Caco-2 (cell line): Measurements from ENCODE around the gene FAM184A. TPM values are rescaled to one million over a fixed set of nuclear protein-coding genes. Genes with fewer than 3 reads are reported as not detected.
A peak's percentile ranks its signal among the peaks of the same experiment; 100 is the strongest.
"Not testable (repeated sequence)": the region's sequence is repeated elsewhere in the genome, so short reads cannot be mapped to it uniquely, and the experiment has no call there.

Experiments
- BruUV-seq: library from RNA; stranded (reverse); fragments of 400-500 nt; replicated peaks from 2 replicates; lab custom pipeline; 2021; lab: Mats Ljungman, UMichigan
- CTCF ChIA-PET: fragments of 300-600 bp; sonication (Branson Sonifier 250); formaldehyde crosslinking; loops from one replicate; lab custom pipeline; 2022; ENCODE audit warnings: antibody characterized with exemption; lab: Charles Lee
- POLR2A ChIA-PET: fragments of 300-600 bp; sonication (Branson Sonifier 250); formaldehyde crosslinking; loops from one replicate; lab custom pipeline; 2022; ENCODE audit warnings: antibody characterized with exemption; lab: Charles Lee
- DNase-seq, 2 experiments: peaks; one replicate each; pipeline versions ENCODE4 v3.0.0 to v3.0.0-alpha.2; 2020 to 2022
- H3K27me3 ChIP-seq: replicated peaks from 2 replicates; pipeline ENCODE4 v1.6.0; 2011; ENCODE audit warnings: low read length; ENCODE audit not compliant: control insufficient read depth, insufficient read depth
- H3K36me3 ChIP-seq: 2 replicates; pipeline ENCODE4 v1.5.1; 2011; ENCODE audit warnings: low read length; ENCODE audit not compliant: control insufficient read depth, insufficient read depth
- H3K4me1 ChIP-seq: fragments of 250-450 bp; sonication (Bioruptor Pico); 2 replicates; pipeline ENCODE4 v1.5.1; 2020; ENCODE audit warnings: mild to moderate bottlenecking
- H3K4me3 ChIP-seq: 2 replicates; pipeline ENCODE4 v1.5.1; 2011; ENCODE audit warnings: low read depth, mild to moderate bottlenecking, control low read depth, low read length
- H3K9me3 ChIP-seq: fragments of 250-450 bp; sonication (Bioruptor Pico); 2 replicates; pipeline ENCODE4 v1.5.1; 2020; ENCODE audit warnings: mild to moderate bottlenecking, moderate library complexity
- H3K27ac Mint-ChIP-seq: one replicate; pipeline ENCODE4 v1.8.0; 2022; ENCODE audit warnings: mixed read lengths; ENCODE audit not compliant: unreplicated experiment
- H3K27me3 Mint-ChIP-seq: one replicate; pipeline ENCODE4 v1.8.0; 2022; ENCODE audit warnings: mixed read lengths; ENCODE audit not compliant: insufficient read depth, unreplicated experiment
- H3K36me3 Mint-ChIP-seq: one replicate; pipeline ENCODE4 v1.8.0; 2022; ENCODE audit warnings: mild to moderate bottlenecking, mixed read lengths; ENCODE audit not compliant: insufficient read depth, unreplicated experiment
- H3K4me1 Mint-ChIP-seq: one replicate; pipeline ENCODE4 v1.8.0; 2022; ENCODE audit warnings: low read depth, mixed read lengths; ENCODE audit not compliant: unreplicated experiment
- H3K4me3 Mint-ChIP-seq: one replicate; pipeline ENCODE4 v1.8.0; 2022; ENCODE audit warnings: mild to moderate bottlenecking, moderate library complexity, mixed read lengths; ENCODE audit not compliant: unreplicated experiment
- H3K9me3 Mint-ChIP-seq: one replicate; pipeline ENCODE4 v1.8.0; 2022; ENCODE audit warnings: mixed read lengths; ENCODE audit not compliant: unreplicated experiment
- intact Hi-C: fragments of 100-400 bp; cut with micrococcal nuclease; formaldehyde crosslinking; loops from one replicate; pipeline ENCODE4 v1.10.0; 2022; ENCODE audit not compliant: unreplicated experiment
- total RNA-seq: library from RNA; stranded (reverse); gene quantifications from 2 replicates; pipeline ENCODE4 v1.2.3, GENCODE V29; 2022
- TF ChIP-seq, protein P1 (sequence below), 2 experiments: fragments of 200-600 bp in 1 of 2; IDR thresholded peaks; 1 replicate in 1 of 2; 2 replicates in 1 of 2; pipeline versions ENCODE4 v1.5.1 to v1.8.0; 2011 to 2022; ENCODE audit warnings: antibody characterized with exemption in 1 of 2, control low read depth in 1 of 2, inconsistent platforms in 1 of 2, low read depth in 1 of 2, low read length in 1 of 2, mild to moderate bottlenecking in 1 of 2, moderate library complexity in 1 of 2; ENCODE audit not compliant: insufficient read depth in 1 of 2, severe bottlenecking in 1 of 2, unreplicated experiment in 1 of 2

The FAM184A gene
- total RNA-seq, 1 experiment from 2014 or later: 10.8 TPM

DNA sequence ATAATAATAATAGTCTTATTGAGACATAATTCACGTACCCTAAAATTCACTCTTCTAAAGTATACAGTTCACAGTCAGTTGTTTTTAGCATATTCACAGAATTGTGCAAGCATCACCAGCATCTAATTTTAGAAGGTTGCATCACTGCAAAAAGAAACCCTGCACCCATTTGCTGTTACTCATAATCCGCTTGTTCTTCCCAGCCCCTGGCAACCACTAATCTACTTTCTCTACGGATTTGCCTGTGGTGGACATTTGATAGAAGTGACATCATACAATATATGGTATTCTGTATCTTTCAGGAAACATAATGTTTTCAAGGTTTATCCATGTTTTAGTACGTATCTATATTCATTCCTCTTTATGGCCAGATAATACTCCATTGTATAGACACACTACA is 41.5 kb upstream of the FAM184A start:
- no peak overlapping the region for H3K4me3 Mint-ChIP-seq
- no peak overlapping the region for H3K4me3 ChIP-seq
- H3K36me3 ChIP-seq: no peaks in the 10 kb centered on the region
- intact Hi-C loops: no loop called here
- H3K4me1 Mint-ChIP-seq: peaks cover 9% of the 10 kb centered on the region
- H3K9me3 ChIP-seq: no peaks in the 10 kb centered on the region
- no peak for DNase-seq
- no TSS peak for BruUV-seq
- no peaks in the 10 kb centered on the region for H3K27me3 Mint-ChIP-seq
- TF ChIP-seq, protein P1, sequence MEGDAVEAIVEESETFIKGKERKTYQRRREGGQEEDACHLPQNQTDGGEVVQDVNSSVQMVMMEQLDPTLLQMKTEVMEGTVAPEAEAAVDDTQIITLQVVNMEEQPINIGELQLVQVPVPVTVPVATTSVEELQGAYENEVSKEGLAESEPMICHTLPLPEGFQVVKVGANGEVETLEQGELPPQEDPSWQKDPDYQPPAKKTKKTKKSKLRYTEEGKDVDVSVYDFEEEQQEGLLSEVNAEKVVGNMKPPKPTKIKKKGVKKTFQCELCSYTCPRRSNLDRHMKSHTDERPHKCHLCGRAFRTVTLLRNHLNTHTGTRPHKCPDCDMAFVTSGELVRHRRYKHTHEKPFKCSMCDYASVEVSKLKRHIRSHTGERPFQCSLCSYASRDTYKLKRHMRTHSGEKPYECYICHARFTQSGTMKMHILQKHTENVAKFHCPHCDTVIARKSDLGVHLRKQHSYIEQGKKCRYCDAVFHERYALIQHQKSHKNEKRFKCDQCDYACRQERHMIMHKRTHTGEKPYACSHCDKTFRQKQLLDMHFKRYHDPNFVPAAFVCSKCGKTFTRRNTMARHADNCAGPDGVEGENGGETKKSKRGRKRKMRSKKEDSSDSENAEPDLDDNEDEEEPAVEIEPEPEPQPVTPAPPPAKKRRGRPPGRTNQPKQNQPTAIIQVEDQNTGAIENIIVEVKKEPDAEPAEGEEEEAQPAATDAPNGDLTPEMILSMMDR (IDR thresholded peaks at IDR 0.05; ENCODE audit: insufficient read depth in 1 of 2, low read depth in 1 of 2, low read length in 1 of 2, severe bottlenecking in 1 of 2, unreplicated experiment in 1 of 2): no peak
- H3K9me3 Mint-ChIP-seq: no peaks in the 10 kb centered on the region
- ChIA-PET POLR2A (no interaction called here), CTCF (no interaction called here)
- H3K27me3 ChIP-seq: no peaks in the 10 kb centered on the region
- no peak overlapping the region for H3K27ac Mint-ChIP-seq
- H3K4me1 ChIP-seq: peaks cover 13% of the 10 kb centered on the region
- H3K36me3 Mint-ChIP-seq: no peaks in the 10 kb centered on the region

DNA sequence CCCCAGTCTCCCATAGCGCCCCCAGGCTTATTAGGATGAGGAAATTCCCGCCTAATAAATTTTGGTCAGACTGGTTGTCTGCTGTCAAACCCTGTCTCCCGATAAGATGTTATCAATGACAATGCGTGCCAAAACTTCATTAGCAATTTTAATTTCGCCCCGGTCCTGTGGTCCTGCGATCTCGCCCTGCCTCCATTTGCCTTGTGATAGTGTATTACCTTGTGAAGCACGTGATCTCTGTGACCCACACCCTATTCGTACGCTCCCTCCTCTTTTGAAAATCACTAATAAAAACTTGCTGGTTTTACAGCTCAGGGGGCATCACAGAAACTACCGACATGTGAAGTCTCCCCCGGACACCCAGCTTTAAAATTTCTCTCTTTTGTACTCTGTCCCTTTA is 40.6 kb upstream of the FAM184A start:
- H3K4me3 ChIP-seq, H3K27me3 Mint-ChIP-seq, POLR2A ChIA-PET, H3K27ac Mint-ChIP-seq, H3K4me3 Mint-ChIP-seq, H3K9me3 ChIP-seq, intact Hi-C loops, H3K36me3 ChIP-seq, H3K36me3 Mint-ChIP-seq, H3K4me1 Mint-ChIP-seq, BruUV-seq, DNase-seq, H3K9me3 Mint-ChIP-seq, H3K27me3 ChIP-seq: not testable (repeated sequence)
- CTCF ChIA-PET: interaction anchor here (0.6 kb wide), 1 partner anchor 335 kb away, joined by 3 read pairs; no protein-coding TSS in a partner anchor
- peaks cover 13% of the 10 kb centered on the region for H3K4me1 ChIP-seq

GRCh38 chr6:119116712-119117281 is 38.3 kb upstream of the FAM184A start:
- H3K27me3 ChIP-seq: no peaks in the 10 kb centered on the region
- H3K4me3 Mint-ChIP-seq: no peak overlapping the region

More at GRCh38 chr6:119116712-119117281, 38.3 kb upstream of the FAM184A start:
- Mint-ChIP-seq H3K36me3 (no peaks in the 10 kb centered on the region), H3K27ac (no peak overlapping the region), H3K27me3 (no peaks in the 10 kb centered on the region), H3K9me3 (no peaks in the 10 kb centered on the region), H3K4me1 (peaks cover 9% of the 10 kb centered on the region)
- H3K4me3 ChIP-seq: no peak overlapping the region
- peaks cover 13% of the 10 kb centered on the region for H3K4me1 ChIP-seq
- H3K9me3 ChIP-seq: no peaks in the 10 kb centered on the region
- intact Hi-C loops: no loop called here
- BruUV-seq: no TSS peak
- ChIA-PET POLR2A (no interaction called here), CTCF (no interaction called here)
- H3K36me3 ChIP-seq: no peaks in the 10 kb centered on the region
- TF ChIP-seq, protein P1 (IDR thresholded peaks at IDR 0.05; ENCODE audit: insufficient read depth in 1 of 2, low read depth in 1 of 2, low read length in 1 of 2, severe bottlenecking in 1 of 2, unreplicated experiment in 1 of 2): peak in 1 of 2 experiments; percentile 19
- no peak for DNase-seq
